SHP77 treated with DMSO at 0.1 percent for 48 hours (cell line): Measurements from ENCODE around the gene AIDA.
"Not testable (repeated sequence)": the region's sequence is repeated elsewhere in the genome, so short reads cannot be mapped to it uniquely, and the experiment has no call there.

Experiments
- DNase-seq: peaks from one replicate; lab custom pipeline; 2025; lab: John Stamatoyannopoulos, UW

AIDA gene

DNA sequence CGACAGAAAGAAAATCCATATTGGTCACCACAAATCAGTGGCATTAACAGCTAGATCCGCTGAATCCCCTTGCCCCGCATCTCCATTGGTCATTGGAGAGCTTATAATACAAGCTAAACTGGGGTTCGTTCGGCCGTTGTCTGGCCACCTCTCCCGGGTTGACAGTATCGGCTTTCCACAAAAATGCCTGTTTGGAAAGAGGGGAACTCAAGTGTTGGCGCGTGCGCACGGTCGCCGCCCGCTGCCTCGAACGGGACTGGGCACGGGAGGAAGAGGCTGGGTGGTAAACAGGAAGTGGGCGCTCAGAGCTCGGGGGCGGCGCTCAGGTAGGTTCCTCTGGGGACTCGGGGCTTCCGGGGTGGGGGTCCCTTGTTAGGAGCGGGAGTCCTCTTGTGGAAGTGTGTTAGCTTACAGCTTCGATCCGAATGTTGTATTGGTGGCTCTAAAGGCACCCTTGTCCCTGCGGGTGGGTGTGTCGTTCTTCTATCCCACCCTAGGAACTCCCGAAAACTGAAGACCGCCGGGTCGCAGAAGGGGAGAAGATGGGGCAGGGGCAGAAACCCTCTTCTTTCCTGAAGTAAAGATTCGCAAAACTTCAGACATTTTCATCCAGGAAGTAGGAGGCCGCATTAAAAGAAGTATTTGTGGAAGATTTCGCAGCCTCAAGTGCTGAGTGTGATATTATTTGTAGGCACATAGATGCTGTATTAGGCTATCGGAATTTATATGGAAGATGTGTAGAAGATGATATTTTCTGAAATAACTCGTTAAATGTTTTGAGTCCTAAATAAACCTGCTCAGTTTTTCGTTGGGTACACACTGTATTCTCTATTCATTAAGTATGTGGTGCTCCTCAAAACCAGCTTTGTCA lies 1.0 kb upstream of the AIDA start:
- DNase-seq = peak; percentile 94

- no peak for DNase-seq
Measured at GRCh38 chr1:222711319-222712252, 705 bp downstream of the AIDA start.

DNA sequence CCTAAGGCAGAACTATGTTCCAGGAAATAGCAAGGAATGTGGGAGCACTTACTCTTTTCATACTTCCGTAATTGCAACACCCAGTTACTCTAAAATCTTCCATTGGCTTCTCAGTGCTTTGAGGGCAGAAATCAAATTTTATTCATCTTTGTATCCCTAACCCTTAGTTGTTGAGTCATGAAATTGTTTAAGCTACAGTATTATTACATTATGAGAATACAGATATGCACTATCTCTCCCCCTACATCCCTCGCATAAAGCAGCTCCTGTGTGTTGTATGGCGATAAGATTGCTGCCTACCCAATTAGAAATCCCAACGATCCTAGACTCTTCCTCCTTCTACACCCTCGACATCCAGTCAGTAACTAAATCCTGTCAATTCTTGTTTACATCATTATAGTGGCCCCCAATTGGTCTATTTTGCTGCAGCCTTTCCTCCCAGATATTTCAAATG lies 2.6 kb downstream of the AIDA start:
- no peak for DNase-seq

DNA sequence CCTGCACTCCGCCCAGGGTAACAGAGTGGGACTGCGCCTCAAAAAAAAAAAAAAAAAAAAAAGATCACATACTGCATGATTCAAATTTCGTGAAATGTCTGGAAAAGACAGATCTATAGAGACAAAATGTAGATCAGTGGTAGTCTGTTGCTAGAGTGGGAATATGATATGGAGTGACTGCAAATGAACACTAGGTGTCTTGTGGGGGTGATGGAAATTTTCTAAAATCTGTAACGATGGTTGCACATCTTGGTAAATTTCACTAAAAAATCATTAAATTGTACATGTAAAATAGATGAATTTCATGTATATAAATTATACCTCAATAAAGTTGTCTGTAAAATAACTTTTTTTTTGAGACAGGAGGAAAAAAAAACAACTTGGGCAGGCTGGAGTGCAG lies 5.5 kb downstream of the AIDA start:
- no peak for DNase-seq

- no peak for DNase-seq
Measured at GRCh38 chr1:222704260-222704659, 8.0 kb downstream of the AIDA start.

GRCh38 chr1:222702210-222702609 lies 10.1 kb downstream of the AIDA start:
- DNase-seq = no peak

- no peak for DNase-seq
Measured at GRCh38 chr1:222697826-222698225, 14.5 kb downstream of the AIDA start.

- DNase-seq = no peak
Measured at GRCh38 chr1:222697203-222697602, 15.1 kb downstream of the AIDA start.

DNA sequence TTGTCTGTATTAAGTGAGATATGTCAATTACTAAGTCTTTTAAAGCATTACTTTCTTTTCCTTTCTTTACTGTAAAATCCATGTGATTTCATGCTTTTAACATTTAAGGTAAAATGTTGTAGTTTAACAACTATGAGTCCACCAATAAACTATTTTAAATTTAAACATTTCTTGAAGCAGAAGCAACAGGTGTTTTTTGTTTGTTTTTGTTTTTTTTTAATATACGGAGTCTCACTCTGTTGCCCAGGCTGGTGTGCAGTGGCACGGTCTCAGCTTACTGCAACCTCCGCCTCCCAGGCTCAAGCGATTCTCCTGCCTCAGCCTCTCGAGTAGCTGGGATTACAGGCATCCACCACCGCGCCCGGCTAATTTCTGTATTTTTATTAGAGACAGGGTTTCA lies 15.6 kb downstream of the AIDA start:
- DNase-seq = no peak

GRCh38 chr1:222694927-222695326 lies 17.4 kb downstream of the AIDA start:
- no peak for DNase-seq

DNA sequence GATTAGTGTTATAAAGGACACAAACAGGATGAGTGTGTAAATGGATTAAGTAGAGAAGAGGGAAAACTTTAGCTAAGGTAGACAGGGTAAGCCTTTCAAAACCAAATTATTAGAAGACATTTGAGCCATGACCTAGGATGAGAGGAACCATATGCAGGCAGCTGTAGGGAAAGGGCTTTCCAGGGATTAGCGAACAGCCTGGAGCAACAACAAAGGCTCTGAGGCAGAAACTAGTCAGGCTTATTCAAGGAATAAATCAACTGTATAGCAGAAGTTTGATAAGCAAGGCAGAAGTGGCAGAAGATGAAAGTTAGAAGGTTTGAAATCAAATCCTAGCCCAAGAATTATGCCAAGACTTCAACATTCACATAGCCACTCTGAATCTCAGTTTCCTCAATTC lies 21.3 kb downstream of the AIDA start:
- no peak for DNase-seq

GRCh38 chr1:222680080-222680479 lies 32.2 kb downstream of the AIDA start:
- no peak for DNase-seq

DNA sequence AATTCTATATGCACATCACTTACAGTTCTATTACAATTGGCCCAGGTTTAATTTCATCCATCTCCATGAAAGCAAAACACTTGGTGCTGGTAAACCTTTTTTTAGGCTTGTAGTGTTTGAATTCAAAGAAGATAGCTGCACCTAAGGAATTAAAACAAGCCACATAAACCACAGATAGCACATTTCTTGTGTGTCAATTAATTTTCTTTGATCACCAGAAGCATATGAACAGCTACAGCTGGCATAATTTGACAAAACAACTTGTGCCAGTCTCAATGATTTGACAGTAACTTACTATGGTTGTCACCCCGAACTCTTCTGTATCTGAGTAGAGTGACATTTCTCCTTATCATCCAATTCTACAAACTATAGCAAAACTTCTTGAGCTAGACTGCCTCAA lies 42.2 kb downstream of the AIDA start:
- no peak for DNase-seq

- DNase-seq = not testable (repeated sequence)
Measured at GRCh38 chr1:222669107-222669506, 43.2 kb downstream of the AIDA start.

- DNase-seq = not testable (repeated sequence)
Measured at GRCh38 chr1:222668184-222668583, 44.1 kb downstream of the AIDA start.

GRCh38 chr1:222665964-222666363 lies 46.3 kb downstream of the AIDA start:
- no peak for DNase-seq

DNA sequence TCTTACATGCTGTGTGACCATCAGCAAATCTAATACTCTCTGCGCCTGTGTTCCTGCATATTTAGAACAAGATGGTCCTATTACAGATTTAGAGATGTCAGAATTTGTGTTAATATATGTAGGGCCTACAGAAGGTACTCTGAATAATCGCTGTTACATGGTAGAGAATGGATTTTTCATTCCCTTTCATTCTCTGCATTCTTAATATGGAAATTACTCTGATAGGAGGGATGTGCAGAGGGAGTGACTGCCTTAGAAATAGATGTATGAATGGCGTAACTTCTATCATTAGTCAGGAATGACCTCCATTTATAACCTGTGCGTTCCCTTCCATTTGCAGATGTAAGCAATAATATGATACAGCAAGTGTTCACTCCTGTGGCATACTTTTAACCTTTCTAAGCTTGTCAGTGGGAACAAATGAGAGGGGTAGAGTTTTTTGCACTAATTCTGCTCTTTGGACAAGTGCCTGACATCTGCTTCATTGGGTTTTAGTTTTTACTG lies 48.8 kb downstream of the AIDA start:
- no peak for DNase-seq

GRCh38 chr1:222657899-222658298 lies 54.4 kb downstream of the AIDA start:
- DNase-seq = no peak

GRCh38 chr1:222656391-222657155 lies 55.7 kb downstream of the AIDA start:
- DNase-seq = no peak

DNA sequence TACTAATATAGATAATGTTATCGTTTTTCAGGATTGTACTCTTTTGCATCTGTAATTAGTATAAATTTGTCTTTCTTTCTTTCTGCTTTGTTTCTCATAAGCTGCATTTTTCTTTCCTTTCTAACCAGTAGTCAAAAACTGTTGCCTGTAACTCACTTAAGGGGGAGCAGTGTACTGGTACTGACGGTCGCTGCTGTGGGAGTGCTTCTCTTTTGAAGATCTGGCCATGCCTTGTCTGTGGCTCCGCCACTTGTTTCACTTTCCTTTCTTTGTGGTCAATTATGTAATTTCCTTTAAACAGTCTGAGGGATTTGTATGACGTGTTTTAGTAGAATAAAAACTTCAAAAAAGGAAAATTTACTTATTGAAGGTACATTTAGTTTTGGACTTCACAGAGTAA lies 57.4 kb downstream of the AIDA start:
- no peak for DNase-seq

DNA sequence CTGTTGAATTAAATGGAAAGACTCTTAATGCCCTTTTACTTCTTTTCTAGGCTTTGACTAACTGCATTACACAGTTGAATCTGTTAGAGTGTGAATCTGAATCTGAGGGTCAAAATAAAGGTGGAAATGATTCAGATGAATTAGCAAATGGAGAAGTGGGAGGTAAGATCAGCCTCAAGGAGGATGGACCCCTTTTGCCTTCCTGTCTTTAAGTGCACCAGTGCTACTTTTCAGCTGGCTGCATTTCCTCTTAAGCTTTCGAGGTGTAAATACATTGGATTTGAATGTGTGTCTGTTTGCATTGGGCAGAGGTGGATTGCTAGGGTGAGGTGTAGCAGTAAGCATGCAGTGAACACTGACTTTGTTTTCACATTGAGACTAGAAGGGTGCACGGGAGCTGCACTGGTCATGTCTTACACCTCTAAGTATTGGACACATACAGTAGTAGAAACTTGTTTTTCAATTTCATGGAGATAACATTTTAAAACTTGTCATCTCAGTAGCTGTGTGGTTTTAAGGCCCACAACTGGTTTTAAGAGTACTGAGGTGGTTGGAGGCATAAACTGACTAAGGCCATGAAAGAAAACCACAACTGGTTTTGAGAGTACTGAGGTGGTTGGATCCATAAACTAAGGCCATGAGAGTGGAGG lies 59.0 kb downstream of the AIDA start:
- no peak for DNase-seq
